Activated gamma-delta T cell treated with anti-CD3 and anti-CD28 coated beads, Interleukin-2, amount 50 U/mL, for 16 hours (primary cell): ENCODE data around the gene MRPS21.
"Not testable (repeated sequence)": the region's sequence is repeated elsewhere in the genome, so short reads cannot be mapped to it uniquely, and the experiment has no call there.

Source experiments
- DNase-seq: peaks from one replicate; pipeline ENCODE4 v3.0.0-alpha.2; 2020; ENCODE audit warnings: low read depth

Gene MRPS21

DNA sequence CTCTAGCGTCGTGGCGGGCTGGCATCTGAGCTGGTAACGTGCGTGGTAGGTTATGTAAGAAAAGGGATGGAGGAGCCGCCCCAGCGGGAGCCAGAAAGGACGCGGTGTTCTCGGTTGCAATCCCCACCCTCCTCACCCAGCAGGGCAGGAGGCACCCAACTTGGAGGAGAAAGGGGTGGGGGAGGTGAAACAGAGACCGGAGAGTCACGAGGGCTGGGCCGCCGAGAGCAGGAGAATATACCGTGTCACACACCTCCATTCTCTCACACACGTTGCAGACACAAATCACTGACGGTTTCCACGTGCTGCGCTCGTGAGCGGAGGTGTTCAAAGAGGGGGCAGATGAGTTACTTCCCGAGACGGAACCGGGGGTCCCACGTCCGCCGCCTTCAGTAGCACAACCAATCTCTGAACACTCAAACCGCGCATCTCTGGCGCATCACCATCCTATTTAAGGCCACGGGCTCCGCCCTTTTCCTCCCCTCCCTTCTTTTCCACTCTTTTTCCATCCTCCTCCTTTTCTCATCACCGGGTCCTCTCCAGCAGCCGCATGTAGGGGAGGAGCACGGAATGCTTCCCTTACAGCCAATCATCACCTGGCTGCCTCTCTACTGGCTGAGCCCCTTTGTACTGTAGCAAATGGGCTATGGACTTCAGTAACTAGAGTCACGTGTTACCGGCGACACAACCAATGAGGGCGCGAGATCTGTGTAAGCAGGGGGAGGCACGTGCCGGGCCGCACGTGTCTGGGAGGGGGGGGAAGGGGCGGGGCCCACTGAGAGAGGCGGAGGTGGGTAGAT is 11.7 kb upstream of the MRPS21 start, which contains the start of gene CIART:
Gene CIART (plus strand): TSS at position 797 of the 800 bp plus-strand sequence. CDS start 714 bp downstream, outside the sequence.
- peak; percentile 50 for DNase-seq

- no peak for DNase-seq
Measured at GRCh38 chr1:150282558-150282958, 11.1 kb upstream of the MRPS21 start.

DNA sequence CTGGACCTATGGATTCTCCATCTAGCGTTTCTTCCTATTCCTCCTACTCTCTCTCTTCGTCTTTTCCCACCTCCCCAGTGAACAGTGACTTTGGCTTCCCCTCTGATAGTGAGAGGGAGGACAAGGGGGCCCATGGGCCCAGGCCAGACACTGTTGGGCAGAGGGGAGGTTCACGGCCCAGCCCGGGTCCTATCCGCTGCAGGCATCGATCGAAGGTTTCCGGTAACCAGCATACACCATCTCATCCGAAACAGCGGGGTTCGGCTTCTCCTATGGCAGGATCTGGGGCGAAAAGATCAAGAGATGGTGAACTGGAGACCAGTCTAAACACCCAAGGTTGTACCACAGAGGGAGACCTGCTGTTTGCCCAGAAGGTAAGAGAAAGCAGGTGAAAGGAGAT is 10.4 kb upstream of the MRPS21 start:
- no peak for DNase-seq

DNA sequence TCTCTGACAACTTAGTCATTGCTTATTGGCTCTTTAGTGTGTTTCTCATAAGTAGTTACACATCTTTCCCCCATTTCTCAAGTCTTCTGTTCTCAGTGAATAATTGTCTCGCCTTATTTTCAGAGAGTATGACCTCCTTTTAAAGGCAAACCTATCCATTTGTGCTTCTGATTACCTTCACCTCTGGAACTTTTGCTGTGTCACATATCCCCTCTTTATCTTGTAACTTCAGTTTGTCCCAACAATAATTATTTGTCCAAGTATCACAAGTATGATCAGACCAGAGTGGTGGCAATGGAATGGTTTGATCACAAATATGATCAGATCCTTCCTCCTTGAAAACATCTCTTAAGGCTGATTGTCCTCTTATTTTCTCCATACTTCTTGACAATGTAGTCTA is 5.3 kb upstream of the MRPS21 start:
- no peak for DNase-seq

DNA sequence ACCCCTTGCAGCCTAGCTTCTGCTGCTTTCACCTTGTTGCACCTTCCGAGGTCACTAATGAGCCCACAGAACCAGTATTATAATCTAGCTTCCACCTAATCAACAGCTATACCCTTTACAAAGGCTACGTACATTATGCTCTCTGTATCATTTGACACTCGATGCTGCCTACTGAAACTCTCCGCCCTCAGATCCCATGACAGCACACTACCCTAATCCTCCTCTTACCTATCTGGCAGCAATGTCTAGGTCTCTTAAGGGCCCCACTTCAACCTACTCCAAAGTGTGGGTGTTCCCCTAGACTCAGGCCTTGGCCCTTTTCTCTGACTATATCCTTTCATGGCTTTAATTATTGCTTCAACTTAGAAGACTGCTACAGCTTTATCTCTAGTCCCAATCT is 4.8 kb upstream of the MRPS21 start:
- DNase-seq: no peak

DNA sequence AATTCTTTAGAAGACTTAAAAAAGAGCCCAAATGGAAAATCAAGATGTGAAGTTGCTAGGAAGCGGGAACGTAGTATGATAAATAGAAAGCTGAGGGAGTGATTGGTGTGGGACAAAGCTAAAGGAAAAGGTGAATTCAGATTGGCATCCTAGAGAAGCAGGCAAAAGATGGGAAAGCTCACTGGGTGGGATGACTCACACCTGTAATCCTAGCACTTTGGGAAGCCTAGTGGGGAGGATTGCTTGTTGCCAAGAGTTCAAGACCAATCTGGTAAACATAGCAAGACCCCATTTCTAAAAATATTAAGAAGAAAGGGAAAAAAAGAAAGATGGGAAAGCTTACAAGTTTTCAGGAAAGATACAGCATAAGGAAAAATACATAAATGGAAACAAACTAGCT is 1.8 kb downstream of the MRPS21 start:
- no peak for DNase-seq

- no peak for DNase-seq
Measured at GRCh38 chr1:150299716-150300115, 6.1 kb downstream of the MRPS21 start.

DNA sequence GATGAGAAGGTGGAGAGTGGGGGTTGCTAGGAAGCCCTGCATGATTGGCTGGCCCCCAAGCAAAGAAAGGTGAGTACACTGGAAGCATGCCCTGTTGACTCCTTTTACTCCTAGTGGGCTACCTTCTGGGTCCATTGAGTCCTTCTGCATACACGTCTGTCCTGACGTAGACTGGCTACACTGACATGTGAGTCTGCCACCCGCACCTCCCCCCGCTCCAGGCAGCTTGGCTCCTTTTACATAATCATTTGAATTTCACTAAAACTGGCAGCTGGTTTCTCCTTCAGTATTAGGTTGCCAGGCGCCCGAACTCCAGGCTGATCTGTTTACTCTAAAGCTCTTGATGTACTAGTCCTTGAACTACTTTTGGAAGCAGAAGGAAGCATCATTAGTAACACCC is 8.7 kb downstream of the MRPS21 start:
- DNase-seq: no peak

DNA sequence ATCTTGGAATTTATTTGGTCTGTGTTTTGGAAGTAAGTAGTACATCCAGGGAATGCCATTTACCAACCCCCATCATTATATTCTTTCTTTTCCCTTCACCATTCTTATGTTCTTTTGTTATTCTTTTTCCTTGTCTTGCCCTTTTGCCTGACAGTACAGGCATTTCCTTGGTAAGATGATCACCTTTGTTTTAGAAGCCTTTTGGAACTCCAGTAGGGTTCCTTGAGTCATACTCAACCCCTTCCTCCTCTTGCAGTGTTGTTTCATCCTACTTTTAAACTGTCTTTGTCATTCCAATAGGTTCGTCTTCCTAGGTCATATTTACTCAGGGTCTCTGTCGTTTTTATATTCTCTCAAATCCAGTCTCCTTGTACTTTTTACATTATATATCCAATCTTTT is 9.2 kb downstream of the MRPS21 start:
- no peak for DNase-seq

GRCh38 chr1:150308585-150308984 is 14.9 kb downstream of the MRPS21 start:
- not testable (repeated sequence) for DNase-seq

GRCh38 chr1:150309758-150310508 is 16.3 kb downstream of the MRPS21 start:
- DNase-seq: no peak

DNA sequence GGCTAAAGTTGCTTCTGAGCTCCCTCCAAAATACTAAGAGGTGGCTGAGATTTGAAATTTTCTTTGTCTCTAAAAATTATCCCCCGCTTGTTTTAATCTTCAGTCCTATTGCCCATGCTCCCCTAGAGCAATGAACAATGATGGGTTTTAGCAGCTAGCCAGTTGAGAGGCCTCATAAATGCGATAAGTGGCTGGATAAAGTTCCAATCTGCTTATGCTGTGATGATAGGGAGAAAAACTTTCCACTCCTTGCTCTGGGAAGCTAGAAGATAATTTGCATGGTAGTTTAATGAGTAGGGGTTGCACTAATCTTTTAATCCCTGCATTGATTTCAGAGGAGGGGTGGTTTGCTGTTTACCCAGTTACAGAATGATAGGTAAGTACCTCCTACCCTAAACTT is 18.1 kb downstream of the MRPS21 start:
- DNase-seq: no peak

DNA sequence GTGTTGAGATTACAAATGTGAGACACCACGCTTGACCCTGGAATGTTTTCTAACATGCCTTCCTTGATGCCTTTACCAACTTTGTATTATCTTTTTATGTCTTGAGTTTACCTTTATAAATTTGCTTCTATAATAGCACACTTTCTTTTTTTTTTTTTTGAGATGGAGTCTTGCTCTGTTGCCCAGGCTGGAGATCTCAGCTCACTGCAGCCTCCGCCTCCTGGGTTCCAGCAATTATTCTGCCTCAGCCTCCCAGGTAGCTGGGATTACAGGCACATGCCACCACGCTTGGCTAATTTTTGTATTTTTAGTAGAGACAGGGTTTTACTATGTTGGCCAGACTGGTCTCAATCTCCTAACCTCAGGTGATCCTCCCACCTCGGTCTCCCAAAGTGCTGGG is 21.0 kb downstream of the MRPS21 start:
- DNase-seq: not testable (repeated sequence)

DNA sequence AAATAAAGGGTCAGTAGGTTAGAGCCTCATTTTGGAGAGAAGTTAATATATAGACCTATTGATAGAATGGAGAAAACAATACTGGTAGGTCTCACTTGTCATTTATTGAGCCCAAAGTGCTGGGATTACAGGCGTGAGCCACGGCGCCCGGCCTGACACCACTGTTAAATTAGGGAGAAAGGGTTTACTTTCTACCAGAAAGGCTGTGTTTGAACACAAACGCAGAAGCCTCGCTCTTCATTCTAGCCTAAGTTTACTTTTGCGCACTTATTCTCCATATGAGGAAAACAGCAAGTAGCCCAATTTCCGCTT is 27.0 kb downstream of the MRPS21 start:
- DNase-seq: no peak

GRCh38 chr1:150321826-150322166 is 28.1 kb downstream of the MRPS21 start:
- no peak for DNase-seq

- no peak for DNase-seq
Measured at GRCh38 chr1:150322310-150322709, 28.6 kb downstream of the MRPS21 start.

DNA sequence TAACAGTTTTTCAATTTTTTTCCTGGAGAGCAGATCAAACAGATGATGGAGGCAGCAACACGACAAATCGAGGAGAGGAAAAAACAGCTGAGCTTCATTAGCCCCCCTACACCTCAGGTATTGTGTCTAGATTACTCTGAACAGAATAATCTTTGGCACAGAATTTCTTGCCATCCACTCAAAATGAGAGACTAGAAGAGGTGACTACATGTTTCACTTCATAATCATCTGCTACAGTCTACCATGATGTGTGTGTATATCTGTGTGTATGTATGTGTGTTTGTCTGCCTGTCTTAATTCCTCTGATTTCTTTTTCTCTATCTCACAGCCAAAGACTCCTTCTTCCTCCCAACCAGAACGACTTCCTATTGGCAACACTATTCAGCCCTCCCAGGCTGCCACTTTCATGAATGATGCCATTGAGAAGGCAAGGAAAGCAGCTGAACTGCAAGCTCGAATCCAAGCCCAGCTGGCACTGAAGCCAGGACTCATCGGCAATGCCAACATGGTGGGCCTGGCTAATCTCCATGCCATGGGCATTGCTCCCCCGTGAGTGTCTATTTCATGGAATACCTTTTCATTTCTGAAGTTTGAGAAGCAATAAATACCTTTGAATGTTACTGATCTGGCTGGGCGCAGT is 39.1 kb downstream of the MRPS21 start:
- no peak for DNase-seq

DNA sequence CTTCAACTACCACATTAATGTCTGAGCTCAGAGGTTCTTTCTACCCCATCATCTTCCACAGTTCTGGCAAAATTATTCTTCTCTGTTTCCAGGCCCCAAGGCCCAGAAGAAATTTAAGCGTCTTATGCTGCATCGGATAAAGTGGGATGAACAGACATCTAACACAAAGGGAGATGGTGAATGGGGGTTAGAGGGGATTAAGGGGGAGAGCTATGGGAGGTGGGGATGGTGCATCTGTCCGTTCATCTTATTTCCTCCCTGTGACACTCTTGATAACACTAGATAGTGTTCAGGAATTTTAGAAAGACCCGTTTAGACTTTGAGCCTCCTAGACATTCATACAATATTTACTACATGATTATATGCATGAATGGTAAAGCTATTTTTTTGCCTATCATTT is 52.7 kb downstream of the MRPS21 start:
- no peak for DNase-seq

GRCh38 chr1:150352866-150353265 is 59.2 kb downstream of the MRPS21 start:
- DNase-seq: no peak
